Measurements from ENCODE around the gene TANGO2.

DNA sequence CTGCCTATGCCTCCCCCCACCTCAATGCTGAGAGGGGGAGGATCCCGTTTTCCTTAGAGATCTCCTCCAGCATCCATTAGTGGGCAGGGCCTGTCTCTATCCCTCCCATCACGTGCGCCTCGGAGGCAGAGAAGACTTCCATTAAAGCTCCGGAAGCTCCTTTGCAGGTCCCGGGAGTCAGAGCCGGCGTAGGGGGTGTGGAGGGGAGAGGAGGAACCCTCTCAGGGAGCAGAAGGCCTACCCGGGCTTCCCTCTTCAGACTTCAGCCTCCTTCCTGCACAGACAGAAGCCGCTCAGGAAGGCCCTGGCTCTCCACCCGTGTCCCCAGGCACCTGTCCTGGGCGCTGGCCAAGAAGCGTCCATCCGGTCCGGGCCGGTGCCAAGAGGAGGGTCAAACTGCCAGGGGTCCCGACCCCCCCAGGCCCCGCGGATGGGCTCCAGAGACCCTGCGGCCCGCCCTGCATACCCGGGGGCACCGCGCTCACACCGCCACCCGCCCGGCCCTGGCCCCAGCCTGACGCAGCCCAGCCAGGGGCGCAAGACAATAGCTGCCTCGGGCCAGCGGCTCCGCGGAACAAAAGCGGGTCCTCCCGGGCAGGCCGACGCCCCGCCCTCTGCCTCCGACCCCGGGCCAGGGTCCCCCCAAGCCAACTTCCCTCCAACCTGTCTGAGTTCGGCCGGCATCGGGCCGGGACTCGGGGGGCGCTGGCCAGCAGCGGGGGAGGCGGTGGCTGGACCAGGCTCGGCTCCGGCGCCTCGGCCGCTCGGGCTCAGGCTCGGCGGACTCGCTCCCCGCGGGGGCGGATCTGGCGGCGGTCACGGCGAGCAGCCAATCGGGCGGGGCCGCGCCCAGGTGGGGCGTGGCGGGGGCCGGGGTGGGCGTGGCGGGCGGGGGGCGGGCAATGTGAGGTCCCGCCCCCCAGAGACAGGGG lies 34.2 kb upstream of the TANGO2 start:
- TF ChIP-seq POLR2AphosphoS5 (IDR thresholded peaks at IDR 0.05; ENCODE audit: control insufficient read depth, insufficient read depth, low read depth, low read length): no peak
- TF ChIP-seq POLR2A (conservative IDR thresholded peaks at IDR 0.05): peak; percentile 56
- TF ChIP-seq FOXM1 (IDR thresholded peaks at IDR 0.05; ENCODE audit: low read depth): no peak
- TF ChIP-seq FOXM1 (CRISPR knock-in tag; IDR thresholded peaks at IDR 0.05; ENCODE audit: low read depth): no peak

All from K562 (cell line).